GM12878 (cell line): ENCODE data around the gene B3GAT1. TPM values are rescaled to one million over a fixed set of nuclear protein-coding genes. Genes with fewer than 3 reads are reported as not detected.

Experiments
- ATAC-seq: fragments of 200-7000 bp; cut with Tn5 transposase; 3 replicates; pipeline ENCODE4 v1.9.1; 2020; ENCODE audit warnings: mild to moderate bottlenecking, moderate library complexity
- BruUV-seq: library from RNA; stranded (reverse); fragments of 400-500 nt; replicated peaks from 2 replicates; lab custom pipeline; 2021; lab: Mats Ljungman, UMichigan
- CTCF ChIA-PET: fragments of 300-600 bp; sonication (Branson Sonifier 250); formaldehyde crosslinking; extraction: SDS; loops from one replicate; lab custom pipeline; 2021; ENCODE audit warnings: inconsistent platforms; lab: Yijun Ruan, JAX
- POLR2A ChIA-PET: fragments of 350-600 bp; formaldehyde crosslinking; extraction: SDS; loops from one replicate; lab custom pipeline; 2021; ENCODE audit warnings: inconsistent platforms; lab: Charles Lee
- RAD21 ChIA-PET: fragments of 300-600 bp; sonication (Branson Sonifier 250); formaldehyde crosslinking; loops from one replicate; lab custom pipeline; 2023; ENCODE audit warnings: antibody characterized with exemption; ENCODE audit not compliant: unreplicated experiment; lab: Charles Lee
- SMC1A ChIA-PET: fragments of 300-600 bp; sonication (Branson Sonifier 250); formaldehyde crosslinking; loops from one replicate; lab custom pipeline; 2023; ENCODE audit not compliant: unreplicated experiment, uncharacterized antibody; lab: Charles Lee
- DNase-seq: peaks from one replicate; pipeline ENCODE4 v3.0.0-alpha.2; 2011; ENCODE audit warnings: low read depth, low spot score
- FAIRE-seq: peaks from 3 replicates; lab custom pipeline; 2011; peaks lifted over from hg19 to GRCh38; lab: Jason Lieb, UNC
- H2AFZ ChIP-seq: 2 replicates; pipeline ENCODE4 v1.6.0; 2011; ENCODE audit warnings: low read depth, low read length, control low read depth; ENCODE audit not compliant: control insufficient read depth
- H3K27ac ChIP-seq: 2 replicates; pipeline ENCODE4 v1.5.1; 2011; ENCODE audit warnings: control low read depth; ENCODE audit not compliant: control insufficient read depth, insufficient read depth
- H3K27me3 ChIP-seq, 2 experiments: replicated peaks in 1 of 2; 2 replicates each; pipeline versions ENCODE4 v1.6.0 to v1.6.1; 2011; ENCODE audit warnings: low read length in 1 of 2; ENCODE audit not compliant: control insufficient read depth in 2 of 2, insufficient read depth in 2 of 2
- H3K36me3 ChIP-seq, 2 experiments: 2 replicates each; pipeline ENCODE4 v1.5.1; 2011; ENCODE audit warnings: low read length in 1 of 2; ENCODE audit not compliant: control insufficient read depth in 2 of 2, insufficient read depth in 2 of 2
- H3K4me1 ChIP-seq: 2 replicates; pipeline ENCODE4 v1.6.1; 2011; ENCODE audit warnings: mild to moderate bottlenecking, low read length, moderate library complexity, mixed read lengths; ENCODE audit not compliant: control insufficient read depth, insufficient read depth
- H3K4me2 ChIP-seq: 2 replicates; pipeline ENCODE4 v1.6.0; 2011; ENCODE audit warnings: control low read depth; ENCODE audit not compliant: control insufficient read depth, insufficient read depth
- H3K4me3 ChIP-seq: fragments of 200-600 bp; sonication (generic); 2 replicates; pipeline ENCODE4 v1.5.1; 2016
- H3K79me2 ChIP-seq: 2 replicates; pipeline ENCODE4 v1.6.0; 2011; ENCODE audit warnings: low read length; ENCODE audit not compliant: control insufficient read depth, insufficient read depth
- H3K9ac ChIP-seq: 2 replicates; pipeline ENCODE4 v1.8.0; 2011; ENCODE audit warnings: low read length, control low read depth, mixed read lengths; ENCODE audit not compliant: control insufficient read depth, insufficient read depth
- H3K9me3 ChIP-seq: replicated peaks from 3 replicates; pipeline ENCODE4 v1.5.1; 2011; ENCODE audit warnings: mild to moderate bottlenecking, low read length; ENCODE audit not compliant: control insufficient read depth, insufficient read depth
- H4K20me1 ChIP-seq: 2 replicates; pipeline ENCODE4 v1.6.0; 2011; ENCODE audit not compliant: control insufficient read depth, insufficient read depth
- EGR1 ChIP-seq, 2 experiments: IDR thresholded peaks; 1 replicate in 1 of 2; 2 replicates in 1 of 2; pipeline ENCODE4 v1.6.1; 2011 to 2012; ENCODE audit warnings: low read depth in 2 of 2, low read length in 2 of 2, borderline replicate concordance in 1 of 2, mild to moderate bottlenecking in 1 of 2, moderate library complexity in 1 of 2
- IRF3 ChIP-seq: fragments of 450-650 bp; IDR thresholded peaks from 2 replicates; pipeline ENCODE4 v1.6.1; 2014; ENCODE audit warnings: mild to moderate bottlenecking
- IRF4 ChIP-seq: IDR thresholded peaks from 2 replicates; pipeline ENCODE4 v1.6.1; 2011; ENCODE audit warnings: low read depth, low read length
- KAT2A ChIP-seq: conservative IDR thresholded peaks from 2 replicates; pipeline ENCODE4 v1.6.1; 2011; ENCODE audit warnings: low read depth, low read length; ENCODE audit not compliant: control insufficient read depth
- NFIC ChIP-seq: IDR thresholded peaks from 2 replicates; pipeline ENCODE4 v1.6.1; 2012; ENCODE audit warnings: low read depth, mild to moderate bottlenecking, inconsistent platforms, low read length, moderate library complexity
- NRF1 ChIP-seq: conservative IDR thresholded peaks from 2 replicates; pipeline ENCODE4 v1.6.1; 2011; ENCODE audit warnings: mild to moderate bottlenecking, low read depth, low read length, improper control_type of control experiment
- SMARCA5 ChIP-seq: fragments of 450-650 bp; IDR thresholded peaks from 2 replicates; pipeline ENCODE4 v1.6.1; 2017; ENCODE audit warnings: mild to moderate bottlenecking
- TCF3 ChIP-seq: IDR thresholded peaks from 2 replicates; pipeline ENCODE4 v1.6.1; 2012; ENCODE audit warnings: low read depth, mild to moderate bottlenecking, low read length, borderline replicate concordance; ENCODE audit not compliant: insufficient read depth
- YY1 ChIP-seq: IDR thresholded peaks from 2 replicates; pipeline ENCODE4 v1.6.1; 2011; ENCODE audit warnings: low read depth, mild to moderate bottlenecking, low read length
- WGBS: methylation state at CpG from one replicate; pipeline ENCODE4 v1.1.6; 2016; ENCODE audit warnings: low lambda C conversion rate; ENCODE audit not compliant: insufficient replicate concordance, insufficient coverage; ENCODE audit errors: missing lambda C conversion rate; 5-methylcytosine and 5-hydroxymethylcytosine counted together
- in situ Hi-C: fragments of 300-500 bp; cut with MboI; formaldehyde crosslinking; loops from 9 replicates; pipeline ENCODE4 v1.14.3; 2018; ENCODE audit warnings: mixed read lengths
- intact Hi-C: fragments of 100-400 bp; cut with micrococcal nuclease; formaldehyde crosslinking; loops from one replicate; pipeline ENCODE4 v1.14.2; 2022; ENCODE audit not compliant: unreplicated experiment
- polyA plus RNA-seq, 11 experiments: library from polyadenylated mRNA; depleted of rRNA in 4 of 11; unstranded in 6 of 11; stranded (reverse) in 5 of 11; fragments of >200 nt; fragmentation: Nextera tagmentation in 4 of 11; fragmentation: Illumina TruSeq in 1 of 11; extraction: Ambion mirVana in 4 of 11; extraction: Trizol in 1 of 11; gene quantifications; 1 replicate in 1 of 11; 2 replicates in 10 of 11; pipeline versions ENCODE4 v1.2.1 to v1.2.3, GENCODE V29; 2011 to 2016; ENCODE audit warnings: inconsistent platforms in 2 of 11, missing spikeins in 2 of 11, low read depth in 1 of 11
- total RNA-seq, 4 experiments: library from RNA; depleted of rRNA in 3 of 4; stranded (reverse); fragments of >200 nt in 3 of 4; fragmentation: Illumina TruSeq in 1 of 4; extraction: Trizol in 1 of 4; gene quantifications; 2 replicates each; pipeline versions ENCODE4 v1.2.1 to v1.2.3, GENCODE V29; 2013 to 2021
- TF ChIP-seq, protein P1 (sequence below): IDR thresholded peaks from 2 replicates; pipeline ENCODE4 v1.6.1; 2011; ENCODE audit warnings: borderline replicate concordance, low read depth, mild to moderate bottlenecking, moderate library complexity, low read length; ENCODE audit not compliant: insufficient read depth, poor library complexity, severe bottlenecking
- TF ChIP-seq, protein P2 (sequence below): fragments of 450-650 bp; IDR thresholded peaks from 2 replicates; pipeline ENCODE4 v1.6.1; 2017; ENCODE audit warnings: low read depth, mild to moderate bottlenecking, moderate library complexity

Gene B3GAT1
- total and polyA plus RNA-seq, 10 of the 15 experiments (the other 5 are each of a cell fraction or from before 2014, with no cell fraction given) = 0.05 TPM; not detected in 9

- H3K36me3 ChIP-seq = no peaks in the 10 kb centered on the region
- H3K27ac ChIP-seq = no peak overlapping the region
- ATAC-seq (no peak), DNase-seq (no peak), FAIRE-seq (no peak)
- 63% methylated on average over 10 of the region's 10 CpGs for WGBS
- intact Hi-C loops (loop anchor here (5.0 to 10.0 kb wide), 2 partner anchors 155 to 508 kb away; no protein-coding TSS in a partner anchor), in situ Hi-C loops (no loop called here)
- no peak overlapping the region for H3K4me3 ChIP-seq
- RAD21 ChIA-PET = no interaction called here
- H3K79me2 ChIP-seq = no peaks in the 10 kb centered on the region
- POLR2A ChIA-PET = no interaction called here
- H3K4me1 ChIP-seq = no peaks in the 10 kb centered on the region
- no peak for TF ChIP-seq TCF3
- TF ChIP-seq, protein P1, sequence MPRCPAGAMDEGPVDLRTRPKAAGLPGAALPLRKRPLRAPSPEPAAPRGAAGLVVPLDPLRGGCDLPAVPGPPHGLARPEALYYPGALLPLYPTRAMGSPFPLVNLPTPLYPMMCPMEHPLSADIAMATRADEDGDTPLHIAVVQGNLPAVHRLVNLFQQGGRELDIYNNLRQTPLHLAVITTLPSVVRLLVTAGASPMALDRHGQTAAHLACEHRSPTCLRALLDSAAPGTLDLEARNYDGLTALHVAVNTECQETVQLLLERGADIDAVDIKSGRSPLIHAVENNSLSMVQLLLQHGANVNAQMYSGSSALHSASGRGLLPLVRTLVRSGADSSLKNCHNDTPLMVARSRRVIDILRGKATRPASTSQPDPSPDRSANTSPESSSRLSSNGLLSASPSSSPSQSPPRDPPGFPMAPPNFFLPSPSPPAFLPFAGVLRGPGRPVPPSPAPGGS = no peak
- SMC1A ChIA-PET = no interaction called here
- H3K27me3 ChIP-seq = no peaks in the 10 kb centered on the region; a peak in 1 of 4 replicates
- H3K9ac ChIP-seq = no peak overlapping the region
- H4K20me1 ChIP-seq = no peaks in the 10 kb centered on the region
- no peak overlapping the region for H2AFZ ChIP-seq
- CTCF ChIA-PET = no interaction called here
- no peaks in the 10 kb centered on the region for H3K9me3 ChIP-seq
- BruUV-seq = no TSS peak
- H3K4me2 ChIP-seq = no peak overlapping the region
Measured at GRCh38 chr11:134359646-134360045, 52.4 kb downstream of the B3GAT1 start.

- intact Hi-C loops (loop anchor here (10.0 kb wide), 1 partner anchor 154 kb away; no protein-coding TSS in a partner anchor), in situ Hi-C loops (no loop called here)
- DNase-seq = no peak
- no peak overlapping the region for H3K27ac ChIP-seq
- ATAC-seq = no peak
- H4K20me1 ChIP-seq = no peaks in the 10 kb centered on the region
- no peak overlapping the region for H3K9ac ChIP-seq
- H2AFZ ChIP-seq = no peak overlapping the region
- no peaks in the 10 kb centered on the region for H3K4me1 ChIP-seq
- H3K36me3 ChIP-seq = no peaks in the 10 kb centered on the region
- no peaks in the 10 kb centered on the region for H3K79me2 ChIP-seq
- H3K9me3 ChIP-seq = no peaks in the 10 kb centered on the region
- no peak overlapping the region for H3K4me2 ChIP-seq
- POLR2A ChIA-PET = no interaction called here
- SMC1A ChIA-PET = no interaction called here
- RAD21 ChIA-PET = no interaction called here
- 61% methylated on average over 18 of the region's 18 CpGs for whole genome bisulfite sequencing
- no peak for FAIRE-seq
- BruUV-seq = no TSS peak
- CTCF ChIA-PET = no interaction called here
- no peaks in the 10 kb centered on the region; a peak in 1 of 4 replicates for H3K27me3 ChIP-seq
- no peak overlapping the region for H3K4me3 ChIP-seq
- TF ChIP-seq EGR1 (IDR thresholded peaks at IDR 0.05; ENCODE audit: borderline replicate concordance in 1 of 2, low read depth in 2 of 2, low read length in 2 of 2) (no peak), NFIC (no peak), NRF1 (no peak), IRF4 (no peak), KAT2A (no peak), IRF3 (no peak), YY1 (no peak), SMARCA5 (no peak)
- TF ChIP-seq, protein P2, sequence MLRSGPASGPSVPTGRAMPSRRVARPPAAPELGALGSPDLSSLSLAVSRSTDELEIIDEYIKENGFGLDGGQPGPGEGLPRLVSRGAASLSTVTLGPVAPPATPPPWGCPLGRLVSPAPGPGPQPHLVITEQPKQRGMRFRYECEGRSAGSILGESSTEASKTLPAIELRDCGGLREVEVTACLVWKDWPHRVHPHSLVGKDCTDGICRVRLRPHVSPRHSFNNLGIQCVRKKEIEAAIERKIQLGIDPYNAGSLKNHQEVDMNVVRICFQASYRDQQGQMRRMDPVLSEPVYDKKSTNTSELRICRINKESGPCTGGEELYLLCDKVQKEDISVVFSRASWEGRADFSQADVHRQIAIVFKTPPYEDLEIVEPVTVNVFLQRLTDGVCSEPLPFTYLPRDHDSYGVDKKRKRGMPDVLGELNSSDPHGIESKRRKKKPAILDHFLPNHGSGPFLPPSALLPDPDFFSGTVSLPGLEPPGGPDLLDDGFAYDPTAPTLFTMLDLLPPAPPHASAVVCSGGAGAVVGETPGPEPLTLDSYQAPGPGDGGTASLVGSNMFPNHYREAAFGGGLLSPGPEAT = no peak
Measured at GRCh38 chr11:134358856-134359490, 53.1 kb downstream of the B3GAT1 start.
